Activated CD8-positive, alpha-beta memory T cell treated with anti-CD3 and anti-CD28 coated beads, Interleukin-2, amount 50 U/mL, for 24 hours (primary cell): ENCODE data around the gene ANKRD24.
"Not testable (repeated sequence)": the region's sequence is repeated elsewhere in the genome, so short reads cannot be mapped to it uniquely, and the experiment has no call there.

Source experiments
- DNase-seq: peaks from one replicate; pipeline ENCODE4 v3.0.0-alpha.2; 2020; ENCODE audit errors: extremely low read depth

Gene ANKRD24

DNA sequence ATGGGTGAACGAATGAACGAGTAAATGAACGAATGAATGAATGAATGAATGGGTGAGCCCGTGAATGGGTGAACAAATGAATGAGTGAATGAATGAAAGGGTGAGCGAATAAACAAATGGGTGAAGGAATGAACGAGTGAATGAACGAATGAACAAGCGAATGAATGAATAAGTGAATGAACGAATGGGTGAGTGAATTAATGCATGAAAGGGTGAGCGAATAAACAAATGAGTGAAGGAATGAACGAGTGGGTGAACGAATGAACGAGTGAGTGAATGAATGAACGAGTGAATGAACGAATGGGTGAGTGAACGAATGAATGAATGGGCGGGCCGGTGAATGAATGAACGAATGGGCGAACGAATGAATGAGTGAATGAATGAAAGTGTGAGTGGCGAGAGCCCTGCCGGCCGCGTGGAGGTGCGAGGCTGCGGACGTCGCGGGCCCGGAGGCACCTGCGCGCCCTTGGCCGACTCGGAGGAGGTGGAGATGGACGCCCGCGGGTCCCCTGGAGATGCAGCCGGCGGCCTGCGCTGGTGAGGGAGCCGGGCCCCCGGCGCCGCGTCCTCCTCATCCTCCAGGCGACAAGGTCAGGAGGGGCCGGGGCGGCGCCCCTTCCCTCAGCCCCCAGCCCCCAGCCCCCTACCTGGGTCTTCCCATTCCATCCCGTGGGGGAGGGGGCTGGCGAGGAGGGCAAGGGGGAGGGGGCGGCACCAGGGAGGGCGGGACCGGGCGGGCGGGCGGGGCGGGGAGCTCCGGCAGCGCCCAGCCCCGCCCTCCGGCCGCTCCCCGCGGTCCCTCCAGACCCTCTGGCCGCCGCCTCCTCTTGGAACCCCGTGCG, 15.4 kb downstream of the ANKRD24 start:
- DNase-seq: no peak

DNA sequence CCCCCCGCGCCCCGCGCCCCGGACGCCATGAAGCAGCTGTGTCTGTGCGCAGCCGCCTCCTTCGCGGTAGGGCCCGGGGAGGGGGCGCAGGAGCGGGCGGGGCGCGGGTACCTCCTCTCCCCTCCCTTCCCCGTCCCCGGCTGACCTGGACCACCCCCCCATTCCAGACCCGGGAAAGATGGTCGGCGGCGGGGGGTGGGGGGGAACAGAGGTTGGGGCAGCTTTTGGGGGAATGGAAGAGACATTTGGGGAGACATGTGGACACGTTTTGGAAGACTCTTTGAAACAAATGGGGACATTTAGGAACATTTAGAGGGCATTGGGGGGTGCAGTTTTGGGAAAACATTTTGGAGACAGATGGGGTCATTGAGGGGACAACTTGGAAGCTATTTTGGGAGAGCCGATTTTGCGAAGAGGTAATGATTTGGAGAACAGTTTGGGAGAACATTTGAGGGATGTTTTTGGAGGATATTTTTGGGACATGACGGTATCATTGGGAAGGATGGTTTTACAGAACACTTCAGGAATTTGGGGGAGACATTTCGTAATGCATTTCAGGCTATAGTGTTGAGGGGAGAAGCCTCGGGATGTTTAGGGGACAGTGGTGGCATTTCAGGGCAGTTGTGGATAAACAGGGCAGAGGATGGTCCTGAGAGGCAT, 16.1 kb downstream of the ANKRD24 start:
- no peak for DNase-seq

DNA sequence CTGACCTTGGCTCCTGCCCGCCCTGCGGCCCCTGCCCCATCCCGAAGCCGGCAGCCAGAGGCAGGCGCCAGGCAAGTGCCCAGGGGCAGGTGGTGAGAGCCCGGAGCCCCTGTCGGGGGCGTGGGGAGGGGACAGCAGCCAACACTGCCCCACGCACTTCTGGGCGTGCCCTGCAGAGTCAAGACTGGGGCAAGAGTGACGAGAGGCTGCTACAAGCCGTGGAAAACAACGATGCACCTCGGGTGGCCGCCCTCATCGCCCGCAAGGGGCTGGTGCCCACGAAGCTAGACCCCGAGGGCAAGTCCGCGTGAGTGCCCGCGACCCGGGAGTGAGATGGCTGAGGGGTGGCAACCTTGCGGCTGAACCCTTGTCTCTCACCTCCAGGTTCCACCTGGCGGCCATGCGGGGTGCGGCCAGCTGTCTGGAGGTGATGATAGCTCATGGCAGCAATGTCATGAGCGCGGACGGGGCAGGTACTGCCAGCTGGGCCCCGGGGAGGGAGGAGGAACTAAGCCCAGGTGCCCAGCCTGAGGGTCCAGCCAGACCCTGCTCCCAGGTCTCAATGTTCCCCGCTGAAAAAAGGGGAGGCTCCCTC, 17.3 kb downstream of the ANKRD24 start:
- DNase-seq: no peak

GRCh38 chr19:4200940-4201542, 18.6 kb downstream of the ANKRD24 start:
- DNase-seq: no peak

- DNase-seq: no peak
Observed at GRCh38 chr19:4201798-4202197, 19.3 kb downstream of the ANKRD24 start.

GRCh38 chr19:4206818-4207484, 24.5 kb downstream of the ANKRD24 start:
- no peak for DNase-seq

- no peak for DNase-seq
Observed at GRCh38 chr19:4208385-4209094, 26.1 kb downstream of the ANKRD24 start.

DNA sequence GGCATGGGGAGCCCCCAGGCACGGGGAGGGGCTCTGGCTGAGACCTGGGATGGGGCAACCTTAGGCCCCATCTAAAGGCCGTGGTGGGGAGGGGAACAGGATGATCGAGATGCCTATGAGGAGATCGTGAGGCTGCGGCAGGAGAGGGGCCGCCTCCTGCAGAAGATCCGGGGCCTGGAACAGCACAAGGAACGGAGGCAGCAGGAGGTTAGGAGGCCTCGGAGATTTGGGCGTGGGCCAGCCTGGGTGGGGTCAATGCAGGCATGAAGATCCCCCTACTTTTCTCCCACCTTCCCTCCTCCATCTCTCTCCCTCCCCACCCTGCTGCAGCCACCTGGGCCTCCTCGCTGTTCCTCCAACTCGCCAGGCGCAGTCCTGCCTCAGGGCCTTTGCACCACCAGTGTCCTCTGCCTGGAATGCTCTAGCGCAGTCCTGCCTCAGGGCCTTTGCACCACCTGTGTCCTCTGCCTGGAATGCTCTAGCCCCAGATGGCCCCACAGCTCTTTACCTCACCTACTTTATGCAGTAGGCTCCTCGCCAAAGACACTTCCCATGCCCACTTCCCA, 27.8 kb downstream of the ANKRD24 start:
- DNase-seq: no peak

DNA sequence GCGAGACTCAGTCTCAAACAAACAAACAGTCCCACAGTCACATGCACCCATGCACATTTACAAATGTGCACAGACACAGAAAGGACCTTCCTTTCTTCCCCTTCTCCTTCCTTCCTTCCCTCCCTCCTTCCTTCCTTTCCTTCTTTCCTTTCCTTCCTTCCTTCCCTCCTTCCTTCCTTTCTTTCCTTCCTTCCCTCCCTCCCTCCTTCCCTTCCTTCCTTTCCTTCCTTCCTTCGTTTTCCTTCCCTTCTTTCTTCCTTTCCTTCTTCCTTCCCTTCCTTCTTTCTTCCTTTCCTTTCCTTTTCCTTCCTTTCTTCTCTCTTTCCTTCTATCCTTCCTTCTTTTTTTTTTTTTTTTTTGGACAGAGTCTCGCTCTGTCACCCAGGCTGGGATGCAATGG, 30.6 kb downstream of the ANKRD24 start:
- no peak for DNase-seq

DNA sequence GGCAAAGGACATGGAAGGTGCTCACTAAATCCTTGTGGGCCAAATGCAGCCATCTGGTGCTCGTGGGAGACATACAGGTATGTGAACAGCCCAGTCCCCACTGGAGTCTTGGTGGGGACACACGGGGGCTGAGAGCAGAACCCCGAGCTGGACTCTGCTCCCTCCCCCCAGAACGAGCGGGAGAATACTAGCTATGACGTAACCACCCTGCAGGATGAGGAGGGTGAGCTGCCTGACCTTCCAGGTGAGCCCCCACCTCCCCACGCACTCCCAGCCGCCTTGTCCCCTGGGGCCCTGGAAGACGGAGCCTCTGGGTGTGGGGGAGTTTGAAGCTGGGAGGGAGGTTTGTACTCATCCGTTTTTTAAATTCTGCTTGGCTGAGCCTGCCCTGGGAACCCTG, 33.3 kb downstream of the ANKRD24 start:
- DNase-seq: no peak

DNA sequence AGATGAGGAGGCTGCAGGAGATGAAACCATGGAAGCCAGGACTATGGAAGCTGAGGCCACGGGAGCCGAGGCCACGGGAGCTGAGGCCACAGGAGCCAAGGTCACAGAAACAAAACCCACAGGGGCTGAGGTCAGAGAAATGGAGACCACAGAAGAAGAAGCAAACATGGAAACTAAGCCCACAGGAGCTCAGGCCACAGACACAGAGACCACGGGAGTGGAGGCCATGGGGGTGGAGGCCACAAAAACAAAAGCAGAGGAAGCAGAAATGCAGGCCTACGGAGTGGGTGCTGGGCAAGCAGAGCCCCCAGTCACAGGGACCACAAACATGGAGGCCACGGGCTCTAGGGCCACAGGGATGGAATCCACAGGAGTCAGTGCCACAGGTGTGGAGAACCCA, 34.4 kb downstream of the ANKRD24 start:
- no peak for DNase-seq

GRCh38 chr19:4217429-4218264, 35.2 kb downstream of the ANKRD24 start:
- DNase-seq: no peak

GRCh38 chr19:4218523-4218922, 36.0 kb downstream of the ANKRD24 start:
- not testable (repeated sequence) for DNase-seq

GRCh38 chr19:4220188-4220587, 37.7 kb downstream of the ANKRD24 start:
- no peak for DNase-seq

DNA sequence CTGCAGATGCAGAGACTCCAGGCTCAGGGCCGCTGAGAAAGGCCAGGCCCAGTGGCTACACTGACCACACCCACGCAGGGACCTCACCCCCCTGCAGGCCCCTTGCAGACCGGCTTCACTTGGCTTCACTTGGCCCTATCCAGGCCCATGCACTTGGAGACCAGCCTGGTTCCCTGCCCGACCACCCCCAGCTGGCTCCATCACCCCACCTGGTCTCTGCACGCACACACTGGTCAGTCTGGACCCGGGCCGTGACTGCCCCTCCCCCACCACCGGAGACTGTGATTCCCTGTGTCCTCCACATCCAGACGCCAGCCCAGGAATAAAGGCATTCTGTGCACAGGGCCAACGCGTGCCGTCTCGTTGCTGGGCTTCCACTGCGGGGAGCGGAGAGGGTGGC, 42.0 kb downstream of the ANKRD24 start:
- no peak for DNase-seq

DNA sequence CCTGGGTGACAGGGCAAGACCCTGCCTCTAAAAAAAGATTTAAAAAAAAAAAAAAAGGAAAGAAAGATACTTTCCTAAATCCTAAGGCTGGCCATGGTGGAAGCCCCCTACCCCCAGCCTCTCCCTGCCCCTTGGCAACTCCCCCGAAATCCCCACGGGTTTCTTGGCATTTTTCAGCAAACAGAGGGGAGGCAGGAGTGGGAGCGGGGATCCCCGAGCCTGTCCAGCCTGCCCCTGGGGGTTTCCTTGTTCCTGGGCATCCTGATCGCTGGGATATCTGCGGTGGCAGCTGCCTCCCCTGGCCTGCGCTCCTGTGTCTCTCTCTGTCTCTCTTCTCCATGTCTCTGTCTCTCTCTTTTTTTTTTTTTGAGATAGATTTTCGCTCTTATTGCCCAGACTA, 43.4 kb downstream of the ANKRD24 start:
- DNase-seq: no peak

GRCh38 chr19:4227771-4228170, 45.3 kb downstream of the ANKRD24 start:
- DNase-seq: no peak

DNA sequence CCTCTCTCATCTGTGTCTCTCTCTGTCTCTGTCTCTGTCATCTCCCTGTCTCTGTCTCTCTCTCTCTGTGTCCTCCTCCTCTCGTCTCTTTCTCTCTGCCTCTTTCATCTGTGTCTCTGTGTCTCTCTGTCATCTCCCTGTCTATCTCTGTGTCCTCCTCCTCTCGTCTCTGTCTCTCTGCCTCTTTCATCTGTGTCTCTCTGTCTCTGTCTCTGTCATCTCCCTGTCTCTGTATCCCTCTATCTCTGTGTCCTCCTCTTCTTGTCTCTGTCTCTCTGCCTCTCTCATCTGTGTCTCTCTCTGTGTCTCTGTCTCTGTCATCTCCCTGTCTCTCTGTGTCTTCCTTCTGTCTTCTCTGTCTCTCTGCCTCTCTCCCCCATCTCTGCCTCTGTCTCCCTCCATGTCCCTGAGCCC, 46.3 kb downstream of the ANKRD24 start:
- DNase-seq: no peak

DNA sequence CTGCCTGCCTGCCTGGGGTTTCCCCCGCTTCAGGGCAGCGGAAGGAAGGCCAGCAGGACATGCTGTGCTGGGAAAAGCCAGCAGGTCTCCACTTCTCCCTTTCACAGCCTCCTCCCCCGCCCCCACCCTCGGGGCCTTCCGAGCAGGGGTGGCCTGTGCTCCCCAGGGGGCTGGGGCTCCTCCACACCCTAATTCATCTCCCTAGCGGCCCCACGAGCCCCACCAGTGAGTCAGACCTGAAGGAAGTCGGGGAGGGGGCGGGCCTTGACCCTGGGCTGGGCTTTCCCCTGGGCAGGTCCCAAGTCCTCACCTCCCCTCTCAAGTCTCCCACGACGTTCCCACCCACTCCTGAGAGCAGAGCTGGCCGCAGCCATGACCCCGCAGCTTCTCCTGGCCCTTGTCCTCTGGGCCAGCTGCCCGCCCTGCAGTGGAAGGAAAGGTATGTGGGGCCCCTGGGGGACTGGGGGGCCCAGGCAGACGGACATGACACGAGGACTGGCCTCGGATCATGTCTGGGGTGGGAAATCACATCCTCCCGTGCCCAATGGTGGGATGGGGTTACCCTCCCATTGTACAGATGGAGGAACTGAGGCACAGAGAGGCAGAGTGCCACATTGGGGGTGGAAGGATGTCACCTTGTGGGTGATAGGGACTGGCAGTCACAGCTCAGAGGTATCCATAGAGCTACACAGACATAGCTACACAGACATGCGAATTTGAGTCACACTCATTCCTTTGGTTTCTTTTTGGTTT, 46.9 kb downstream of the ANKRD24 start, which contains the start of gene EBI3:
Gene EBI3, plus strand, starts transcription at position 345 of the 753 bp plus-strand sequence. Its CDS starts 28 bp downstream, at position 373.
- DNase-seq: no peak
